Psoas muscle (tissue), 8 donors: ENCODE results near the gene COMMD9. TPM values are rescaled to one million over a fixed set of nuclear protein-coding genes. Genes with fewer than 3 reads are reported as not detected.

Experiments used
- ATAC-seq, 4 donors: fragments of 200-7000 bp; cut with Tn5 transposase; one replicate each; pipeline ENCODE4 v1.9.1; 2020; ENCODE audit warnings: moderate library complexity in 3 of 4, mild to moderate bottlenecking in 2 of 4
- DNase-seq, 2 donors: peaks; one replicate each; pipeline ENCODE4 v3.0.0-alpha.2; 2020
- H3K27ac ChIP-seq: fragments of 200-600 bp; one replicate; pipeline ENCODE4 v1.8.0; 2022
- H3K27me3 ChIP-seq, 3 donors: fragments of 200-600 bp in 1 of 3; one replicate each; pipeline versions ENCODE4 v1.6.1 to v1.8.0; 2013 to 2022; ENCODE audit warnings: low read length in 2 of 3, mild to moderate bottlenecking in 2 of 3, moderate library complexity in 1 of 3; ENCODE audit not compliant: insufficient read depth in 3 of 3
- H3K36me3 ChIP-seq, 2 donors: fragments of 200-600 bp in 1 of 2; one replicate each; pipeline versions ENCODE4 v1.6.1 to v1.8.0; 2013 to 2022; ENCODE audit warnings: low read depth in 1 of 2, mild to moderate bottlenecking in 1 of 2, moderate library complexity in 1 of 2; ENCODE audit not compliant: insufficient read depth in 1 of 2
- H3K4me1 ChIP-seq: fragments of 200-600 bp; one replicate; pipeline ENCODE4 v1.8.0; 2022
- H3K4me3 ChIP-seq: fragments of 200-600 bp; one replicate; pipeline ENCODE4 v1.8.0; 2022; ENCODE audit warnings: mild to moderate bottlenecking
- H3K9me3 ChIP-seq: fragments of 200-600 bp; one replicate; pipeline ENCODE4 v1.8.0; 2022
- CTCF ChIP-seq: fragments of 200-600 bp; IDR thresholded peaks from one replicate; pipeline ENCODE4 v1.8.0; 2022; ENCODE audit warnings: antibody characterized with exemption
- WGBS, 3 donors: extraction: QIAGEN DNeasy Blood & Tissue Kit; methylation state at CpG; one replicate each; pipeline versions ENCODE4 v1.1.6 to v1.1.7; 2013; 5-methylcytosine and 5-hydroxymethylcytosine counted together
- intact Hi-C, 2 donors: fragments of 100-400 bp; cut with DNase I; formaldehyde crosslinking; loops; one replicate each; pipeline versions ENCODE4 v1.11.0 to v1.14.2; 2022
- polyA plus RNA-seq, 3 donors: library from polyadenylated mRNA; stranded (reverse); fragments of 200-250 nt; gene quantifications; one replicate each; pipeline ENCODE4 v1.2.3, GENCODE V29; 2013
- total RNA-seq, 4 donors: library from RNA; stranded (reverse); fragmentation: NEBNext Ultra II Directional in 2 of 4; extraction: Animal tissue kit (Norgen Biotek cat#: 25700) in 2 of 4; gene quantifications; one replicate each; pipeline versions ENCODE4 v1.2.1 to v1.2.4, GENCODE V29; 2021 to 2023
- donor health status: healthy with polysubstance abuse.
- donor health status: DM: no; HTN: no; CAD: no; lungs with moderate emphysema.
- donor health status: Bipolar disorder and iron deficiency.
- donor health status: healthy.
- donor health status: DM: yes; HTN: yes; CAD: no.
- donor health status: DM: no; HTN: no; CAD: no.
- donor health status: DM: no; HTN: no; CAD: no.
- donor health status: DM: yes; HTN: yes; CAD: no.

COMMD9 gene
- total and polyA plus RNA-seq, 7 donors: 52.1 to 79.6 (median 65.8) TPM

- no peaks in the 10 kb centered on the region for H3K36me3 ChIP-seq
- no peak for TF ChIP-seq CTCF
- H3K9me3 ChIP-seq: no peaks in the 10 kb centered on the region
- H3K27ac ChIP-seq: peak overlapping the region; percentile 31
- no peak for DNase-seq
- H3K4me1 ChIP-seq: peaks cover 18% of the 10 kb centered on the region
- intact Hi-C loops: no loop called here
- peak overlapping the region; percentile 68 for H3K4me3 ChIP-seq
- WGBS, 3 donors: 27 to 34% (median 31%) methylated on average over 31 of the region's 31 CpGs
- peak in 2 of 4 donors; percentile 12 to 43 for ATAC-seq
- no peaks in the 10 kb centered on the region for H3K27me3 ChIP-seq
These were observed 590 bp downstream of the COMMD9 start for GRCh38 chr11:36288442-36289225.

DNA sequence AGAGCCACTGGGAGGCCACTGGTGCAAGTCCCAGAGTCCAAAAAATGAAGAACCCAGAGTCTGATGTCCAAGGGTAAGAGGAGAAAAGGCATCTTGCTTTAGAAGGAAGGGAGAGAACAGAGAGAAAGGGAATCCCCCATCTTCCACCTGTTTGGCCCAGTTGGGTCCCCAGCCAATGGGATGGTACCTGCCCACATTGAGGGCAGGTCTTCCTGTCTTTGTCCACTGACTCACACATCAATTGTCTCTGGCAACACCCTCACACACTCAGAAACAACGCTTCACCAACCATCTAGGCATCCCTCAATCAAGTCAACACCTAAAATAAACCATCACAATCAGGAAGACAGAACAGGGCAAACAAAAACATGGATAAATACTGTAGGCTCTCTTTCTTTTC lies 6.3 kb downstream of the COMMD9 start:
- DNase-seq (no peak), ATAC-seq (no peak)
- intact Hi-C loops: no loop called here
- Histone ChIP-seq H3K4me3 (no peak overlapping the region), H3K27me3 (no peaks in the 10 kb centered on the region), H3K4me1 (peaks cover 5% of the 10 kb centered on the region), H3K36me3 (peaks cover 2 to 17% of the 10 kb centered on the region in 2 donors), H3K27ac (no peak overlapping the region), H3K9me3 (no peaks in the 10 kb centered on the region)
- TF ChIP-seq CTCF: no peak
- WGBS, 3 donors: 80 to 91% (median 82%) methylated on average over 1 of the region's 1 CpG

GRCh38 chr11:36281850-36282249 lies 7.4 kb downstream of the COMMD9 start:
- ATAC-seq (no peak), DNase-seq (no peak)
- H3K4me1 ChIP-seq: no peaks in the 10 kb centered on the region
- peaks cover 5 to 28% of the 10 kb centered on the region in 2 donors for H3K36me3 ChIP-seq
- 87 to 100% (median 98%) methylated on average over 4 of the region's 4 CpGs for WGBS, 3 donors
- no peaks in the 10 kb centered on the region for H3K27me3 ChIP-seq
- H3K27ac ChIP-seq: no peak overlapping the region
- TF ChIP-seq CTCF: no peak
- no peak overlapping the region for H3K4me3 ChIP-seq
- no peaks in the 10 kb centered on the region for H3K9me3 ChIP-seq
- intact Hi-C loops: no loop called here

DNA sequence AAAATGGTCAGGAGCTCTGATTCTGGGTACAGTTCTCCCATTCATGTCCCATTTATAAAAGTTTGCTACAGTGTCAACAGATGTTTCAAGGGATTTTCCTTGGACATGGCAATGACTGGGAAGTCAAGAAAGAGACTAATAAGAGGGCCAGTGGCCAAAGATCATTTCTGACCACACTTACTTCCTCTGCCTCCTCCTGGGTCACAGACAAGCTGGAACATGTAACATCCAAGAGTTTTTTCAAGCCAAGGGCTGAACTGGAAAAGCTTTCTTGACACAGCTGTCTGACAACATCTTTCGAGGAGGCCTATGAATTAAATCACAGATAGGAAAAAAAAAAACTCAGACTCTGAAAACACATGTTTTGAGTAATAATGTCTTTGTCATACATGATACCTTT lies 8.7 kb downstream of the COMMD9 start:
- Histone ChIP-seq H3K27me3 (no peaks in the 10 kb centered on the region), H3K4me3 (no peak overlapping the region), H3K27ac (no peak overlapping the region), H3K36me3 (peaks cover 5 to 41% of the 10 kb centered on the region in 2 donors), H3K4me1 (no peaks in the 10 kb centered on the region), H3K9me3 (no peaks in the 10 kb centered on the region)
- no peak for DNase-seq
- intact Hi-C loops: no loop called here
- WGBS, 3 donors: 22 to 63% (median 32%) methylated on average over 1 of the region's 1 CpG
- no peak for ATAC-seq
- no peak for TF ChIP-seq CTCF
